HG03520 (cell line): ENCODE results near the gene ANAPC16.
"Not testable (repeated sequence)": the region's sequence is repeated elsewhere in the genome, so short reads cannot be mapped to it uniquely, and the experiment has no call there.

Experiments
- ATAC-seq: cut with Tn5 transposase; IDR thresholded peaks from one replicate; pipeline ENCODE4 v1.9.1; 2021; ENCODE audit warnings: mild to moderate bottlenecking, moderate library complexity; ENCODE audit not compliant: unreplicated experiment

Gene ANAPC16

GRCh38 chr10:72277340-72277995, 61.7 kb downstream of the ANAPC16 start:
- ATAC-seq, result no peak

- no peak for ATAC-seq
These were observed 62.3 kb downstream of the ANAPC16 start for GRCh38 chr10:72277996-72278667.

GRCh38 chr10:72278668-72279393, 63.0 kb downstream of the ANAPC16 start:
- no peak for ATAC-seq

- ATAC-seq, result not testable (repeated sequence)
These were observed 63.8 kb downstream of the ANAPC16 start for GRCh38 chr10:72279587-72279986.

GRCh38 chr10:72283131-72283530, 67.3 kb downstream of the ANAPC16 start:
- ATAC-seq, result no peak
